Measurements from ENCODE around the gene PHF23.

The PHF23 gene

DNA sequence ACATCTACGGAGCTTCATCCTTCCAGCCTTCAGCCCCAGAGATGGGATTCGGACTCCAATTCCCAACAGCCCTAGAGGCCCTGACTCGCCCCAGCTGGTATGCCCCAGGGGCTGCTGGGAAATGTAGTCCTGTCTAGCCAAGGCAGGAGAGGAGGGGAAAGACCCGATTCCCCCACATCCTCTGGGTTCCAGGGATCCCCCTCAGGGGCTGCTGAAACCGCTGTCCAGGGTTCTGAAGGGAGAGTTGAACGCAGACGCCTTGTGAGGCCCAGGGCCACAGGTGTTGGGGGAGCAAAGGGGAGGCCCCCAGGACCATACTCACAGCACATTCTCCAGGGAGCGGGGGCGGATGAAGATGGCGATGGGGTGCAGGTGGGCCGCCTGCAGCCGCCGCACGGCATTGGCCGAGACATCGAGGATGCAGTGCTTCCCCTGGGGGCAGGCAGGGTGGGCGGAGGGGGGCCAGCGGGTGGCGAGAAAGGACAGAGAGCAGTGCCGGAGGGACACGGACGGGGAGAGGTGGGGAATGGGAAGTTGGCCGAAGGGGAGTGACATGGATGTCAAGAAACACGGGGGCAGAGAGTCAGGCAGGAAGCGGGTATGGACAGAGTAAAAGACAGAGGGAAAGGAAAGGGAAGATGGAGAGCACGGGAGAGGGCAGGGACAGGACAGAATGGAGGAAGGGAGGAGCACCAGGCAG lies 47.5 kb downstream of the PHF23 start:
- no peak for DNase-seq (ENCODE audit: extremely low read depth, low read depth)
- TF ChIP-seq, protein P1, sequence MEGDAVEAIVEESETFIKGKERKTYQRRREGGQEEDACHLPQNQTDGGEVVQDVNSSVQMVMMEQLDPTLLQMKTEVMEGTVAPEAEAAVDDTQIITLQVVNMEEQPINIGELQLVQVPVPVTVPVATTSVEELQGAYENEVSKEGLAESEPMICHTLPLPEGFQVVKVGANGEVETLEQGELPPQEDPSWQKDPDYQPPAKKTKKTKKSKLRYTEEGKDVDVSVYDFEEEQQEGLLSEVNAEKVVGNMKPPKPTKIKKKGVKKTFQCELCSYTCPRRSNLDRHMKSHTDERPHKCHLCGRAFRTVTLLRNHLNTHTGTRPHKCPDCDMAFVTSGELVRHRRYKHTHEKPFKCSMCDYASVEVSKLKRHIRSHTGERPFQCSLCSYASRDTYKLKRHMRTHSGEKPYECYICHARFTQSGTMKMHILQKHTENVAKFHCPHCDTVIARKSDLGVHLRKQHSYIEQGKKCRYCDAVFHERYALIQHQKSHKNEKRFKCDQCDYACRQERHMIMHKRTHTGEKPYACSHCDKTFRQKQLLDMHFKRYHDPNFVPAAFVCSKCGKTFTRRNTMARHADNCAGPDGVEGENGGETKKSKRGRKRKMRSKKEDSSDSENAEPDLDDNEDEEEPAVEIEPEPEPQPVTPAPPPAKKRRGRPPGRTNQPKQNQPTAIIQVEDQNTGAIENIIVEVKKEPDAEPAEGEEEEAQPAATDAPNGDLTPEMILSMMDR (IDR thresholded peaks at IDR 0.05; ENCODE audit: low read depth, low read length), result no peak

DNA sequence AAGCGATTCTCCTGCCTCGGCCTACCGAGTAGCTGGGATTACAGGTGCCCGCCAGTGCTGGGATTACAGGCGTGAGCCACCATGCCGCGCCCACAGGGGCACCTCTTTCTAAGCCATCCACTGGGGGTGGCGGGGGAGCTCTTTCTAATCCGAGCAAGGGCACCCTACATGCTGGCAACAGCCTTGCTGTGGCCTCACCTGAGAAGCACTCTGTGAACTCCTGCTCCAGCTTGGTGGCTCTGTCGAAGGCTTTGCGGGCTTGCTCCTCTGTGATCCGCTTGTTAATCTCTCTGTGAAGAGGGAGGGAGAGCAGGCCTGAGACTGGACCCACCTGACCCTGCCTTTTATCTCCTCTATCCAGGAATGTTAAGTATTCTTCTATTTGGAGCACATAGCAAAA lies 48.2 kb downstream of the PHF23 start:
- no peak for DNase-seq (ENCODE audit: extremely low read depth, low read depth)
- TF ChIP-seq, protein P1 (IDR thresholded peaks at IDR 0.05; ENCODE audit: low read depth, low read length), result no peak

DNA sequence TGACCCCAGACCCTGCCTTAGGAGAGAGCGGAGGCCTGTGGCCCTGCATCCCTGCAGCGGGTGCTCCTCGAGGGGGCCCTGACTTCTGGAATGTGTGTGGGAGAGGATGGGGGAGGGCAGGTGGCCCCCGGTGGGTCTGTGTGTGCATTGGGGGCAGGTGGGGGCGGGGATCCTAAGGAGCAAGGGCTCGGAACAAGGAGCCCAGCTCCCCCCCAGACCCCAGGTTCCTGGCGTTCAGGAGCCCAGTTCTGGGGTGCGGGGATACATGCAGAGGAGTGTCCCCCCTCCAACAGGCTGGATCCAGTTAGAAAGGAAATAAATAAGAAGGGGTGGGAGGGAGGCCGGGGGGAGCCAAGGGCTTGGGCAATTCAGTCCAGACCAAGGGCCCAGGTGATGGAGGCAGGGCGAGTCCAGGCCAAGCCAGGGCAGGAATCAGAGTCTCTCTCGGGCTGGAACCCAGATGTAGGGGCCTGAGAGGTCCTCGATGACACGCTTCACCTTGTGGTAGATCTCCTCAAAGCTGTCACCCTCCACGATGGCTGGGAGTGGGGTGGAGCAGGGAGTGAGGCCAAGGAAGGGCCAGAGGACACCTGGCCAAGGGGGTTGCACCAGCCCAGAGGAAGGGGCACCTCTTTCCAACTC lies 48.9 kb downstream of the PHF23 start:
- TF ChIP-seq, protein P1 (IDR thresholded peaks at IDR 0.05; ENCODE audit: low read depth, low read length), result no peak
- no peak for DNase-seq (ENCODE audit: extremely low read depth, low read depth)

GRCh38 chr17:7186241-7186640 lies 53.0 kb downstream of the PHF23 start:
- TF ChIP-seq, protein P1 (IDR thresholded peaks at IDR 0.05; ENCODE audit: low read depth, low read length), result peak; percentile 3; the same call in 1 of the 2 replicates
- no peak for DNase-seq (ENCODE audit: extremely low read depth, low read depth)
